ENCODE measurements around the gene ZNF687.
"Not testable (repeated sequence)": the region's sequence is repeated elsewhere in the genome, so short reads cannot be mapped to it uniquely, and the experiment has no call there.

Gene ZNF687

DNA sequence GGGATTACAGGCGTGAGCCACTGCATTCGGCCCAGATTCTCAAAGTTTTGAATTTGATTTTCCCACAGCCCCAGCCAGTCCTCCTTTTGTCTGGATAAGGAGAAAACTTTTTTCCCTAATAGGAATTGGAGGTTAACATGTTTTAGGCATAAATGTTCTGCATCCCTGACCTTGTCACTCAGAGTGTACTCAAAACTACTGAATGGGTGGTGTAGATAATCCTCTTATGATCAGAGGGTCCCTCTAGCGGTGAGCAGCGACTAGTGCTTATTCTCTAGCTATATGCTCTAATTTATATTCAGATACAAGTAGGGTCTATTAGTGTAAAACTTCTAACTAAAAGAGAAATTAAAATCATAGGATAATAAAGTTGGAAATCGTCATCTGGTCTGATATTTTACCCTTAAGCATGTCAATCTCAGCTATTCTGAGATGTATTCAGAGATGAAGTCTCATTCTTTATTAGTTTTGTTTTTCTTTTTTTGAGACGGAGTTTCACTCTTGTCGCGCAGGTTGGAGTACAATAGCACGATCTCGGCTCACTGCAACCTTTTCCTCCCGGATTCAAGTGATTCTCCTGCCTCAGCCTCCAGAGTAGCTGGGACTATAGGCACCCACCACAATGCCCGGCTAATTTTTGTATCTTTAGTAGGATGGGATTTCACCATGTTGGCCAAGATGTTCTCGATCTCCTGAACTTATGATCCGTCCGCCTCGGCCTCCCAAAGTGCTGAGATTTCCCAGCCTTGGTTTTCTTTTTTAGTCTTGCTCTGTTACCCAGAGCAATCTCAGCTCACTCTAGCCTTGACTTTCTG is 30.2 kb upstream of the ZNF687 start:
- Histone ChIP-seq H3K9ac (no peak overlapping the region), H3K4me3 (no peak overlapping the region), H3K27me3 (no peaks in the 10 kb centered on the region), H3K4me2 (no peak overlapping the region), H3K36me3 (peaks cover 41% of the 10 kb centered on the region), H3K27ac (no peak overlapping the region), H4K20me1 (peaks cover 8% of the 10 kb centered on the region; the same call in 1 of the 2 replicates), H3K9me3 (no peaks in the 10 kb centered on the region), H3K4me1 (peaks cover 15% of the 10 kb centered on the region)
- TF ChIP-seq Cebpa-rat (IDR thresholded peaks at IDR 0.05), result no peak

DNA sequence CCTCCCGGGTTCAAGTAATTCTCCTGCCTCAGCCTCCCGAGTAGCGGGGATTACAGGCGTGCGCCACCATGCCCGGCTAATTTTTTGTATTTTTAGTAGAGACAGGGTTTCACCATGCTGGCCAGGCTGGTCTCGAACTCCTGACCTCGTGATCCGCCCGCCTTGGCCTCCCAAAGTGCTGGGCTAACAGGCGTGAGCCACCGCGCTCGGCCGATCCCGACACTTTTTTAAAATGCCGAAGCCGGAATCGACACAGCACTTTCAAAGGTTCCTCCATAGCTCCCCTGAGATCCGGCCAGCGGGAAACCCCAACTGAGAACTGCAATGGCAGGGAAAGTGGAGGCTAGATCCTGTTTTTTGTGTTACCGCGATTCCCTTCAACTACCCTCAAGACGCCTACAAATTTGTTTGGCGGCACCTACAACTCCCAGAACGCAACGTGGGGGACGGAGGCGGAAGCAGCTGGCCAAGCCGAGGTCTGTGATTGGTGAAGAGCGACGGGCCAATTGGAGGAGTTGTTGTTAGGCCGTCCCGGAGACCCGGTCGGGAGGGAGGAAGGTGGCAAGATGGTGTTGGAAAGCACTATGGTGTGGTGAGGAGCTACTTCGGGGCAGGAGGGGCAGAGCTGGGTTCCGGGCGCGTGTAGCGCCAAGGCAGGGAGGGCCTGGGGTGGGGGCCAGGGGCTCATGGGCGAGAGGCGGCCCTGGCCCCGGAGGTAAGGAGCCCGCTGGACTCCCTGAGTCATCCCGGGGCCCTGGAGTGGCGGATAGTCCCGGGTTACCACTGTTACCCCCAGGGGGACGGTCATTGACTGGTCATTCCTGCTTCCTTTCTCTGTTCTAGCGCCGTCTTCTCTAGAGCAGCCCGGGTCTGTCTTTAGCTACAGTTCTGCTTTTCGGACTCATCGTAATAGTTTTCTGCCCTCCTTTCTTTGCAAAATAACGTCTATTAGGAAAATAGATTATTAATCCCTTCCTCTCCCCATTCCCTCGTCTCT is 27.6 kb upstream of the ZNF687 start, which contains the start of gene PSMD4:
Gene PSMD4, plus strand, starts transcription at position 518 of the 997 bp plus-strand sequence. Its CDS starts 49 bp downstream, at position 567.
- Histone ChIP-seq H3K9me3 (no peaks in the 10 kb centered on the region), H3K4me2 (peak within 1 kb of the TSS; percentile 92), H3K4me3 (peak within 1 kb of the TSS; percentile 85), H3K27me3 (no peaks in the 10 kb centered on the region), H3K36me3 (peaks cover 30% of the 10 kb centered on the region), H3K4me1 (peaks cover 15% of the 10 kb centered on the region), H3K27ac (peak within 1 kb of the TSS; percentile 87), H3K9ac (peak within 1 kb of the TSS; percentile 93), H4K20me1 (peaks cover 24% of the 10 kb centered on the region)
- no peak for TF ChIP-seq Cebpa-rat (IDR thresholded peaks at IDR 0.05)

DNA sequence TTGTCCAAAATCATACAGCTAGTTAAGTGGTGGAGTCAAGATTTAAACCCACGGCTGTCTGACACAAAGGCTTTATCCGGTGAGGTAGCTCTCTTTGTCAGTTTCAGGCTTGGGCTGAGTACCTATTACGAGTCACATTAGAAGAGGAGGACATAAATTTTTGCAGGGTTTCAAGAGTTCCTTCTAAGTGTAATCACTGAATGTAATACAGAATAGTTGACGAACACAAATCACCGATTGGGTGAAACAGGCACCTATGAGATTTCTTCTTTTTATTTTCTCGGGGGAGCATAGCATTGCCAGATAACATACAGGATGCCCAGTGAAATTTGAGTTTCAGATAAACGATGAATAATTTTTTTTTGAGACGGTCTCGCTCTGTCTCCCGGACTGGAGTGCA is 26.7 kb upstream of the ZNF687 start:
- Histone ChIP-seq H3K4me1 (peaks cover 15% of the 10 kb centered on the region), H3K27me3 (no peaks in the 10 kb centered on the region), H3K4me2 (peak overlapping the region; percentile 92), H3K9ac (peak overlapping the region; percentile 93), H3K4me3 (peak overlapping the region; percentile 85), H3K9me3 (no peaks in the 10 kb centered on the region), H3K27ac (peak overlapping the region; percentile 87), H3K36me3 (peaks cover 28% of the 10 kb centered on the region), H4K20me1 (peaks cover 31% of the 10 kb centered on the region)
- no peak for TF ChIP-seq Cebpa-rat (IDR thresholded peaks at IDR 0.05)

DNA sequence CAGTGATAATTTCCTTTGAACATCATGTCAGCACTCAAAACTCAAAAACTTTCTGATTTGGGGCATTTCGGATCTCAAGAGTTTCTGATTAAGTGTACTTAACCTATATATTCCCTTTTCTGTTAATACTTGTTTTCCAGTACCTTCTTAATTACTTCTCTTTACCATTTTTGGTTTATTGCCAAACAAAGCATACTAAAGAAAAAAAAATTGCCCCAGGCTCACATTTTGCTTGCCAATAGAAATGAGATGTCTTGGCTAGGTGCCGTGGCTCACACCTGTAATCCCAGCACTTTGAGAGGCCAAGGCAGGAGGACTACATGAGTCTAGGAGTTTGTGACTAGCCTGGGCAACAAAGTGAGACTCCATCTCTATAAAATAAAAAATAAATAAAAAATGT is 22.7 kb upstream of the ZNF687 start:
- TF ChIP-seq Cebpa-rat (IDR thresholded peaks at IDR 0.05), result no peak
- no peak overlapping the region for H3K9ac ChIP-seq
- H3K9me3 ChIP-seq, result no peaks in the 10 kb centered on the region
- no peak overlapping the region for H3K4me3 ChIP-seq
- H3K27ac ChIP-seq, result no peak overlapping the region
- H3K4me1 ChIP-seq, result peaks cover 10% of the 10 kb centered on the region
- H3K27me3 ChIP-seq, result no peaks in the 10 kb centered on the region
- H3K36me3 ChIP-seq, result peaks cover 59% of the 10 kb centered on the region
- peaks cover 47% of the 10 kb centered on the region for H4K20me1 ChIP-seq
- H3K4me2 ChIP-seq, result no peak overlapping the region

DNA sequence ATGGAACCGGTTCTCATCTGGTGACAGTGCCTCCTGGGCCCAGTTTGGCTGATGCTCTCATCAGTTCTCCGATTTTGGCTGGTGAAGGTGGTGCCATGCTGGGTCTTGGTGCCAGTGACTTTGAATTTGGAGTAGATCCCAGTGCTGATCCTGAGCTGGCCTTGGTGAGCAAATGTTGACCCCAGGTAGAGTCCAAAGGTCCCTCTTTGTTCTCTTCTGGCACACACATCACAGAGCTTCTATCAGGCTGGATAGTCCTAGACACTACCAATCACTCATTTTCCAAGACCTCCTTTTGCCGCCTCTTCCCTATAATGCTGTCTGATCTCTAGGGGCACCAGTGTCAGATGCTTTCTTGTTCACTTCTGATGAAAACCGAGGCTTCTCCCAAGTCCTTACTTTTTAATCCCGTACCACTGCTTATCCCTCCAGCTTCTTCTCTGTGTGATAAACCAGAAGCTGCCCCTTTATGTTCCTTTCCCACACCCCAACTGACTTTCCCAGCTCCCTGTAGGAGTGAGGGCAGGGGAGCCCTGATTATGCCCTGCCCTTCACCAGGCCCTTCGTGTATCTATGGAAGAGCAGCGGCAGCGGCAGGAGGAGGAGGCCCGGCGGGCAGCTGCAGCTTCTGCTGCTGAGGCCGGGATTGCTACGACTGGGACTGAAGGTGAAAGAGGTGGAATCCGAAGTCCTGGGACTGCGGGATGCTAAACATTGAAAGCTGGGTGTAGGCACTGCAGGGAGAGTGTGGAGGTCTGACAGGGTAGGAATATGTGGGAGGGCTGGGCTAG is 16.5 kb upstream of the ZNF687 start:
- Histone ChIP-seq H4K20me1 (peaks cover 13% of the 10 kb centered on the region), H3K4me2 (no peak overlapping the region), H3K27ac (no peak overlapping the region), H3K27me3 (no peaks in the 10 kb centered on the region), H3K4me3 (no peak overlapping the region), H3K36me3 (peaks cover 96% of the 10 kb centered on the region), H3K9me3 (no peaks in the 10 kb centered on the region), H3K4me1 (no peaks in the 10 kb centered on the region), H3K9ac (no peak overlapping the region)
- no peak for TF ChIP-seq Cebpa-rat (IDR thresholded peaks at IDR 0.05)

DNA sequence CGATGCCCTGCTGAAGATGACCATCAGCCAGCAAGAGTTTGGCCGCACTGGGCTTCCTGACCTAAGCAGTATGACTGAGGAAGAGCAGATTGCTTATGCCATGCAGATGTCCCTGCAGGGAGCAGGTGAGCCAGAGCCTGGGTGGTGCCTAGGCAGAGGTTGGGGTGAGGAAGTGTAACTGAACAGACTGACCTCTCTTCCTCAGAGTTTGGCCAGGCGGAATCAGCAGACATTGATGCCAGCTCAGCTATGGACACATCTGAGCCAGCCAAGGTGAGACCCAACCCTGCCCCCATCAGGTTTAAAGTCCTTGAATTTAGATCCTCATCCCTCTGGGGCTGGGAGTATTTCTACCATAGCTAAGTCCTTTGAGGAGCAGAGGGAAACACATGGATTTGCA is 15.8 kb upstream of the ZNF687 start:
- H3K9ac ChIP-seq, result no peak overlapping the region
- no peaks in the 10 kb centered on the region for H3K4me1 ChIP-seq
- peaks cover 98% of the 10 kb centered on the region for H3K36me3 ChIP-seq
- no peaks in the 10 kb centered on the region for H3K27me3 ChIP-seq
- H3K27ac ChIP-seq, result no peak overlapping the region
- no peak overlapping the region for H3K4me3 ChIP-seq
- no peak overlapping the region for H3K4me2 ChIP-seq
- 0 out of 2 replicates have a peak, but pooled peaks cover 11% of the 10 kb centered on the region for H4K20me1 ChIP-seq
- no peak for TF ChIP-seq Cebpa-rat (IDR thresholded peaks at IDR 0.05)
- no peaks in the 10 kb centered on the region for H3K9me3 ChIP-seq

DNA sequence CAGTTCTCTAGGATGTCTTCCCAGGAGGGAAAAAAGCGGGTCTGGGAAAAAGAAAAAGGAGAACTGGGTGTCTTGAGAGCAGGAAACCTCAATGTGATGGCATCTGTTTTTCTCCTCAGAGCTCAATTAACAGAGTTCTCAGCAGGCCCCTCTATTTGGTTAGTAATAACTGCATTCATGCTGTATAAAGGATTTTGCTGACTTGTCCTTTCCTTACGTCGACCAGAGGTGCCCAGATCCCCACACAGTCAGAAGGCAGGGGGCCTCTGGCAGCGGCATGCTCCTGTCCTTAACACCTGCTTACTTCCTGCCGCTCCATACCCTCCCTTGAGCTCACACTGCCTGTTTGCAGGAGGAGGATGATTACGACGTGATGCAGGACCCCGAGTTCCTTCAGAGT is 15.3 kb upstream of the ZNF687 start:
- Histone ChIP-seq H3K36me3 (peaks cover 96% of the 10 kb centered on the region), H3K27ac (no peak overlapping the region), H3K4me2 (no peak overlapping the region)

DNA sequence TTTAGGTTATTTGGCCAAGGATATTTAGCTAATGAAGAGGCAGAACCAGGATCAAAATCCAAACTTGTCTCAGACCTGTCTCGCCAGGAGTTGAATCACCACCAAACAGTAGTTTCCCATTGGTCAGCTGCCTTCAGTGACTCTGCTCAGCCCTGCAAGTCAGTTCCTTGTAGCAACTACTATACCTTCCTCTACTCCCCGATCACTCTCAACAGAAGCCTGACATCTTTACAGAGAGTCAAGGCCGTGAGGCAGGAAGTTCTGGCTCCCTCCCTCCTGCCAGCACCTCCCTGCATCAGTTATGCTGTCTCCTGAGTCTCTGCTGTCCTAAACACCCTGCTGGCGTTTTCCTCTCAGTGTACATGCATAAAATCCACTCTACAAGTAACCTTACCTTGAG is 14.3 kb upstream of the ZNF687 start:
- Histone ChIP-seq H3K9me3 (no peaks in the 10 kb centered on the region), H3K27ac (no peak overlapping the region)

More for the DNA sequence above, 15.3 kb upstream of the ZNF687 start:
- Histone ChIP-seq H3K4me3 (no peak overlapping the region), H3K27me3 (no peaks in the 10 kb centered on the region), H3K4me1 (no peaks in the 10 kb centered on the region), H4K20me1 (0 out of 2 replicates have a peak, but pooled peaks cover 7% of the 10 kb centered on the region), H3K9me3 (no peaks in the 10 kb centered on the region), H3K9ac (no peak overlapping the region)
- TF ChIP-seq Cebpa-rat (IDR thresholded peaks at IDR 0.05), result no peak

DNA sequence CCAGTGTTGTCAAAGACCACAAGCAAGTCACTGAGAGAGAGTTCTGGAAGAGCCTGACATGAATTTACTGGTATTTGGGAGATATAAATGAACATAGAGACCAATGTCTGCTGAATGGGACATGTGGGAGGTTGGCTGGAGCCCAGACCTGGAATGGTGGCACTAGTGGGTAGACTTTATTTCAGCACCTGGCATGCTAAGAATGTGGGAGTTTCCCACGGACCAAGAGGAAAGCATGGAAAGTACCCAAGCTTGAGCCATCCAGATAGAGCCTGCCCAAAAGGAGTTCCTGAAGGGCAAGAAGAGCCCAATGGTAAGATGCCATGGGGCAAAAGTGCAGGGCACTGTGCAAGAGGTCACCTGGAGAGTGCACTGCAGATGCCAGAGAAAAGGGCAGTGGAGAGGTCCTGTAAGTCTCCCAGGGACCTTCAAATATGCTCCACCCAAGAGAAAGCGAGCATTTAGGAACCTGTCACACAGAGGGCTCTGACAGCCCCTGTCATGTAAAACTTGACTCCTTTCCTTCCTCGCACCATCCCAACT is 8.1 kb upstream of the ZNF687 start:
- Histone ChIP-seq H3K4me1 (peaks cover 14% of the 10 kb centered on the region), H3K4me3 (no peak overlapping the region), H3K9ac (no peak overlapping the region), H3K27ac (no peak overlapping the region), H3K4me2 (no peak overlapping the region), H4K20me1 (no peaks in the 10 kb centered on the region), H3K27me3 (no peaks in the 10 kb centered on the region), H3K36me3 (peaks cover 45% of the 10 kb centered on the region), H3K9me3 (no peaks in the 10 kb centered on the region)
- no peak for TF ChIP-seq Cebpa-rat (IDR thresholded peaks at IDR 0.05)

More for the DNA sequence above, 14.3 kb upstream of the ZNF687 start:
- Histone ChIP-seq H3K4me2 (no peak overlapping the region), H3K4me1 (no peaks in the 10 kb centered on the region), H3K36me3 (peaks cover 93% of the 10 kb centered on the region), H3K4me3 (no peak overlapping the region), H4K20me1 (no peaks in the 10 kb centered on the region), H3K27me3 (no peaks in the 10 kb centered on the region), H3K9ac (no peak overlapping the region)
- no peak for TF ChIP-seq Cebpa-rat (IDR thresholded peaks at IDR 0.05)

DNA sequence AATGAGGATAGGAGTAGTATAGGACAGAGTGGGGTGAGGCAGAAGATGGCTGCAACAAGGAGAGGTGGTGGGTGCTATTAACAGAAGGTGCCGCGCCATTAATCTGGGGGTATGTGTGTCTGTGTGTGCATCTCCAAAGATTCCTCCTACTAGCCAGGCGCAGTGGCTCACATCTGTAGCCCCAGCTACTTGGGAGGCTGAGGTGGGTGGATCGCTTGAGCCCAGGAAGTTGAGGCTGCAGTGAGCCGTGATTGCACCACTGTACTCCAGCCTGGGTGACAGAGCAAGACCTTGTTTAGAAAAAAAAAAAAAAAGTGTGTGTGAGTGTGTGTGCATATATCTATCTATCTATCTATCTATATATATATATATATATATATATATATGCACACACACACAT is 6.8 kb upstream of the ZNF687 start:
- not testable (repeated sequence) for H3K4me3 ChIP-seq, H3K27me3 ChIP-seq, H3K4me2 ChIP-seq, H4K20me1 ChIP-seq, H3K27ac ChIP-seq, H3K9ac ChIP-seq, H3K9me3 ChIP-seq
- peaks cover 14% of the 10 kb centered on the region for H3K4me1 ChIP-seq
- peaks cover 33% of the 10 kb centered on the region; the same call in 1 of the 2 replicates for H3K36me3 ChIP-seq
